T-cell (primary cell): ENCODE results near the gene KLHL34. TPM values are rescaled to one million over a fixed set of nuclear protein-coding genes. Genes with fewer than 3 reads are reported as not detected.

ENCODE experiments used
- ATAC-seq, 4 experiments: fragments of 200-7000 bp in 3 of 4; fragments of 150-1000 bp in 1 of 4; cut with Tn5 transposase; replicated peaks in 1 of 4; 1 replicate in 3 of 4; 2 replicates in 1 of 4; pipeline ENCODE4 v1.10.0; 2021; ENCODE audit warnings: moderate library complexity in 3 of 4, mild to moderate bottlenecking in 2 of 4, moderate number of reproducible peaks in 1 of 4
- CTCF ChIA-PET, 2 donors: fragments of 300-600 bp; sonication (Branson Sonifier 250); formaldehyde crosslinking; loops; one replicate each; lab custom pipeline; 2022; ENCODE audit warnings: antibody characterized with exemption in 2 of 2; lab: Charles Lee
- POLR2A ChIA-PET, 2 donors: fragments of 300-600 bp; sonication (Branson Sonifier 250); formaldehyde crosslinking; loops; one replicate each; lab custom pipeline; 2022; ENCODE audit warnings: antibody characterized with exemption in 2 of 2; lab: Charles Lee
- DNase-seq, 35 experiments: peaks; one replicate each; pipeline versions ENCODE4 v3.0.0 to v3.0.0-alpha.2; 2013 to 2023
- H3K27ac ChIP-seq: one replicate; pipeline ENCODE4 v1.5.1; 2013; ENCODE audit warnings: low read length
- H3K27me3 ChIP-seq, 2 experiments: replicated peaks in 1 of 2; 1 replicate in 1 of 2; 2 replicates in 1 of 2; pipeline versions ENCODE4 v1.6.1 to v1.7.0; 2013; ENCODE audit warnings: low read length in 1 of 2, mixed read lengths in 1 of 2; ENCODE audit not compliant: control insufficient read depth in 2 of 2, insufficient read depth in 2 of 2; ENCODE audit errors: extremely low read depth in 1 of 2
- H3K36me3 ChIP-seq, 2 donors: 1 replicate in 1 of 2; 2 replicates in 1 of 2; pipeline versions ENCODE4 v1.6.1 to v1.7.0; 2013; ENCODE audit warnings: low read length in 1 of 2; ENCODE audit not compliant: control insufficient read depth in 2 of 2, insufficient read depth in 1 of 2; ENCODE audit errors: extremely low read depth in 1 of 2
- H3K4me1 ChIP-seq, 2 experiments: 1 replicate in 1 of 2; 2 replicates in 1 of 2; pipeline versions ENCODE4 v1.6.1 to v1.7.0; 2013; ENCODE audit warnings: low read length in 2 of 2, mixed read lengths in 1 of 2; ENCODE audit not compliant: insufficient read depth in 2 of 2, control insufficient read depth in 1 of 2; ENCODE audit errors: extremely low read depth in 1 of 2
- H3K4me3 ChIP-seq, 2 donors: 1 replicate in 1 of 2; 2 replicates in 1 of 2; pipeline versions ENCODE4 v1.5.1 to v1.7.0; 2013; ENCODE audit warnings: mild to moderate bottlenecking in 2 of 2, low read length in 1 of 2, moderate library complexity in 1 of 2; ENCODE audit not compliant: control insufficient read depth in 1 of 2; ENCODE audit errors: extremely low read depth in 1 of 2
- H3K9me3 ChIP-seq: 2 replicates; pipeline ENCODE4 v1.7.0; 2013
- H3K27ac Mint-ChIP-seq, 2 donors: one replicate each; pipeline ENCODE4 v1.8.0; 2020 to 2021; ENCODE audit warnings: mild to moderate bottlenecking in 2 of 2, mixed read lengths in 2 of 2
- H3K27me3 Mint-ChIP-seq, 2 donors: one replicate each; pipeline ENCODE4 v1.8.0; 2021 to 2022; ENCODE audit warnings: mixed read lengths in 2 of 2
- H3K36me3 Mint-ChIP-seq: one replicate; pipeline ENCODE4 v1.8.0; 2021; ENCODE audit warnings: mixed read lengths
- H3K4me1 Mint-ChIP-seq, 3 donors: one replicate each; pipeline ENCODE4 v1.8.0; 2020 to 2022; ENCODE audit warnings: mixed read lengths in 3 of 3, mild to moderate bottlenecking in 1 of 3
- H3K4me3 Mint-ChIP-seq, 3 donors: one replicate each; pipeline ENCODE4 v1.8.0; 2020 to 2022; ENCODE audit warnings: mild to moderate bottlenecking in 3 of 3, mixed read lengths in 3 of 3, moderate library complexity in 3 of 3
- H3K9me3 Mint-ChIP-seq, 3 donors: one replicate each; pipeline ENCODE4 v1.8.0; 2020 to 2022; ENCODE audit warnings: mixed read lengths in 3 of 3
- WGBS: methylation state at CpG from one replicate; pipeline ENCODE4 v1.1.5; 2013; ENCODE audit warnings: missing lambda C conversion rate; ENCODE audit not compliant: insufficient coverage; 5-methylcytosine and 5-hydroxymethylcytosine counted together
- total RNA-seq, 35 experiments: library from RNA in 6 of 35; stranded (reverse) in 6 of 35; fragments of 120-200 nt in 1 of 35; gene quantifications; one replicate each; pipeline versions ENCODE4 v1.2.1 to v1.2.4 and lab custom pipeline; 2013 to 2026

KLHL34 gene
- total RNA-seq, 5 donors from 2014 or later (not counting 1 experiment from before 2014, with no cell fraction given): 0.68 to 2.7 (median 2.6) TPM

DNA sequence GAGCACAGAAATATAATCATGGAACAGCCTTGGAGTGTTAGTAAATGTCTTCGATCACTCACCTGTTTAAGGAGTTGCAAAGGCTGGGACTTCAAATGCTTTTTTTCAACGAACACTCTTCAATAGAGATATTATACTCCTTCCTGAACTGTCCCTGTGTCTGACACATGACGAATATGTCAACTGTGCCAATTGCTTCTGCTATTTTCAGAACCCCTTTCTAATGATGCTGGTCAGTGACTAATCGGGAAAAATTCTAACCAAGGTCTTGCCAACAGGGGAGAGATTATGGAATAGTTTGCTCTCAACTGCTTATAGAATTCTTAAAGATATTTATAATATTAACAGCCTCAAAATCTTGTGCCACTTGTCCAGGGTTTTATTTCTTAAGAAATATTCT, 8.5 kb upstream of the KLHL34 start:
- H3K4me3 ChIP-seq: no peak overlapping the region
- no peak overlapping the region for H3K27ac ChIP-seq
- H3K9me3 ChIP-seq: no peaks in the 10 kb centered on the region
- ATAC-seq: no peak
- Mint-ChIP-seq H3K27me3 (peaks cover 2 to 14% of the 10 kb centered on the region in 2 donors), H3K4me1 (no peaks in the 10 kb centered on the region), H3K4me3 (no peak overlapping the region), H3K36me3 (no peaks in the 10 kb centered on the region), H3K9me3 (no peaks in the 10 kb centered on the region), H3K27ac (no peak overlapping the region)
- no CpG with 5 or more reads among the region's 4 CpGs for WGBS
- no peak for DNase-seq
- H3K27me3 ChIP-seq: no peaks in the 10 kb centered on the region
- no peaks in the 10 kb centered on the region for H3K4me1 ChIP-seq
- POLR2A ChIA-PET: no interaction called here
- CTCF ChIA-PET: no interaction called here
- H3K36me3 ChIP-seq: no peaks in the 10 kb centered on the region

DNA sequence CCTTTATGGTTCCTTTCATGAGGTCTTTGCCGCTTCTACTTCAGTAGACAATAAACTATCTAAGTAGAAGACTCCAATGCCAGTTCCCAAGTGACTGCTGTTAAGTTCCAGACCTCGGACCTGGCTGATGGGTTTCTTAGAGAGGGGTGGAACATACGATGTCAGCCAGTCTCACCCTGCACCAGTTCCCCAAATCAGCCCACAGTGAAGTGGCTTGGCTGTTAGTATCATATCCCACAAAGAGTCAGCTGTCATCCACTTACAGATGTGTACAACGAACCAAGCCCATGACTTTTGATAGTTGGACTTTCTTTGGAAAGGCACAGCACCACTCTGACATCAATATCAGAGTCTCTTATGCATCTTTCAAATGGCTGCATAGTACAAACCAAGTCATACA, 8.1 kb upstream of the KLHL34 start:
- Mint-ChIP-seq H3K9me3 (no peaks in the 10 kb centered on the region), H3K27me3 (peaks cover 3 to 15% of the 10 kb centered on the region in 2 donors), H3K27ac (no peak overlapping the region), H3K4me1 (no peaks in the 10 kb centered on the region), H3K36me3 (no peaks in the 10 kb centered on the region), H3K4me3 (no peak overlapping the region)
- CTCF ChIA-PET: no interaction called here
- no peaks in the 10 kb centered on the region for H3K27me3 ChIP-seq
- H3K4me1 ChIP-seq: no peaks in the 10 kb centered on the region
- H3K27ac ChIP-seq: no peak overlapping the region
- H3K9me3 ChIP-seq: no peaks in the 10 kb centered on the region
- H3K36me3 ChIP-seq: no peaks in the 10 kb centered on the region
- ATAC-seq (no peak), DNase-seq (no peak)
- whole genome bisulfite sequencing: no CpG with 5 or more reads among the region's 4 CpGs
- no peak overlapping the region for H3K4me3 ChIP-seq
- POLR2A ChIA-PET: no interaction called here

DNA sequence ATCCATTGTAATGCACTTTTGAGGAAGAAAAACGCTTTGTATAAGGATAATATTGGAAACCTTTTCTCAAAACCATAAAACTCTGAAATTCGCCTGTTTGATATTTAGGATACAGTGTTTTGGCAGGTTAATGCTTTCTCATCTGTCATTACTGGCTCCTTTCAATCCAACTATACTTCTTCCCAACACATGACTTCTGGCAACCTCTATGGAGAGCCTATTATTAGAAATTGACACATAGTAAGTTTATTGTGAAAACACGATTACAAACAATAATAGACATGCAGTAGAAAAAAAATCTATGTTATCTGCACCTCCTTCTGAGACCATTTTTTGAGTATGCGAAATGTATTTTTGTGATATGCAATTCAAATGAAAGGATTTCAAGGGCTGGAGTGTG, 4.6 kb upstream of the KLHL34 start:
- peaks cover 0 to 10% of the 10 kb centered on the region in 2 experiments for H3K4me1 ChIP-seq
- ChIA-PET CTCF (no interaction called here), POLR2A (no interaction called here)
- no peaks in the 10 kb centered on the region for H3K36me3 Mint-ChIP-seq
- 100% methylated on average over 1 of the region's 4 CpGs for WGBS
- H3K27ac ChIP-seq: no peak overlapping the region
- H3K27me3 Mint-ChIP-seq: peaks cover 5 to 12% of the 10 kb centered on the region in 2 donors
- H3K9me3 ChIP-seq: no peaks in the 10 kb centered on the region
- no peak overlapping the region for H3K4me3 Mint-ChIP-seq
- peaks cover 0 to 5% (median 5%) of the 10 kb centered on the region in 3 donors for H3K4me1 Mint-ChIP-seq
- no peaks in the 10 kb centered on the region for H3K9me3 Mint-ChIP-seq
- no peak overlapping the region for H3K4me3 ChIP-seq
- no peak overlapping the region for H3K27ac Mint-ChIP-seq
- ATAC-seq: no peak
- H3K36me3 ChIP-seq: no peaks in the 10 kb centered on the region
- DNase-seq: no peak
- peaks cover 0 to 10% of the 10 kb centered on the region in 2 experiments for H3K27me3 ChIP-seq

DNA sequence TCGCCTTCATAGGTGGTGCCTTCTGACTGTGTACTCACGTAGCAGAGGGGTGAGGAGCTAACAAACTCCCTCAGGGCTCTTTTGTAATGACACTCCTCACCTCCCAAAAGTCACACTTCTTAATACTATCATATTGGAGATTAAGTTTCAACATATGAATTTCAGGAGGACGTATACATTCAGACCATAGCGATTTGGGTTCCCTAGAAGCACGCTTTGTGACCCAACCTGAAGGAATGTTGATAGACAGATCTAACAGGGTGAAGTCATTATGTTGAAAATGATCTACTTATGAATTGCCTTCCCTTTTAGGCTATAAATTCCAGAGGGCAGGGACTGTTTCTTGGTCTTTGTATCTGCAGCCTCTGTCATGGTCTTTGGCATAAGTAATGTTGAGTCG, 3.2 kb upstream of the KLHL34 start:
- ATAC-seq: no peak
- no peak overlapping the region for H3K4me3 ChIP-seq
- H3K27ac ChIP-seq: no peak overlapping the region
- Mint-ChIP-seq H3K27ac (no peak overlapping the region), H3K9me3 (no peaks in the 10 kb centered on the region), H3K27me3 (peaks cover 5 to 12% of the 10 kb centered on the region in 2 donors), H3K4me3 (no peak overlapping the region), H3K4me1 (peaks cover 5 to 8% (median 7%) of the 10 kb centered on the region in 3 donors), H3K36me3 (no peaks in the 10 kb centered on the region)
- WGBS: no CpG with 5 or more reads among the region's 6 CpGs
- H3K4me1 ChIP-seq: peaks cover 0 to 22% of the 10 kb centered on the region in 2 experiments
- CTCF ChIA-PET: no interaction called here
- no peaks in the 10 kb centered on the region for H3K36me3 ChIP-seq
- peaks cover 0 to 13% of the 10 kb centered on the region in 2 experiments for H3K27me3 ChIP-seq
- H3K9me3 ChIP-seq: no peaks in the 10 kb centered on the region
- POLR2A ChIA-PET: interaction anchor here in 1 of 2 donors (0.5 to 0.8 kb wide), 2 partner anchors 136 to 282 kb away, joined by 3 to 4 read pairs; no protein-coding TSS in a partner anchor
- DNase-seq: no peak

DNA sequence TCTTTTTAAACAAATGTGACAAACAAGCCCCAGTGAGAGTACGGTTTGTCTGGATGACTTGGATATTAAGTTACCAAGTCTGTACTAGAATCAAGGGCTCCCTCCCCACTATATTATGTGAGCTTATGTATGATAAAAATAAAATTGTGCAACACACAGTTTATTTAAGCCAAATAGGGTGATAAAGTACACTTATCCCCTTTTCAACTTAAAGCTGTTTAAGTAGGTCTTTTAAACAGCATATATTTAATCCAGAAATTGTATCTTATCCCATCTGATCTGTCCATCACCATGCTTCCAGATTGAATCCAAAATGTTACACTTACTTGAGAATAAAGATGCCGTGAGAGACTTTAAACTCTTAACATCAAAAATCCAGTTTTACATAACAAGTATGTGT, 2.0 kb upstream of the KLHL34 start:
- H3K27me3 Mint-ChIP-seq: peaks cover 5 to 8% of the 10 kb centered on the region in 2 donors
- H3K27ac Mint-ChIP-seq: no peak overlapping the region
- Histone ChIP-seq H3K36me3 (no peaks in the 10 kb centered on the region), H3K27me3 (peaks cover 0 to 13% of the 10 kb centered on the region in 2 experiments), H3K4me3 (no peak overlapping the region), H3K9me3 (no peaks in the 10 kb centered on the region), H3K27ac (no peak overlapping the region), H3K4me1 (peaks cover 0 to 22% of the 10 kb centered on the region in 2 experiments)
- DNase-seq (no peak), ATAC-seq (no peak)
- POLR2A ChIA-PET: no interaction called here
- H3K4me1 Mint-ChIP-seq: peaks cover 5 to 14% (median 9%) of the 10 kb centered on the region in 3 donors
- 100% methylated on average over 1 of the region's 2 CpGs for WGBS
- H3K9me3 Mint-ChIP-seq: no peaks in the 10 kb centered on the region
- H3K4me3 Mint-ChIP-seq: no peak overlapping the region
- H3K36me3 Mint-ChIP-seq: no peaks in the 10 kb centered on the region
- CTCF ChIA-PET: no interaction called here

DNA sequence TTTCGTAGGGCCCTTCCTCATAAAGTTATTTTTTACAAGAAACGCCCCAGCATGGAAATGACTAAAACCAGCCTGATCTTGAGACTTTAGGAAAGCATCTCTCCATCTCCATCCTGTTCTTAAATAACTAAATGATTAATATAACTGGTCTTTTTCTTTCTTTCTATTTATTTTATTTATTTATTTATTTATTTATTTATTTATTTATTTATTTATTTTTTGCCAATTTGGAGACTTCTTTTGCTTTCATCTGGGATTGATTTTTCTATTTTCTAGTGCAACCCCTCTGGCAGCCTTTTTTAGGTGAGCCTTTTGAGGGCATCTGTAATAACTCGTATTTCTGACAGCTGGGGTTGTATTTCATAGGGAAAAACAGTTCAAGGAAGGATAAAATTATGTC, 1.2 kb upstream of the KLHL34 start:
- H3K36me3 Mint-ChIP-seq: no peaks in the 10 kb centered on the region
- Histone ChIP-seq H3K4me3 (no peak overlapping the region), H3K36me3 (no peaks in the 10 kb centered on the region), H3K9me3 (no peaks in the 10 kb centered on the region), H3K4me1 (peaks cover 0 to 22% of the 10 kb centered on the region in 2 experiments), H3K27ac (no peak overlapping the region), H3K27me3 (peaks cover 0 to 13% of the 10 kb centered on the region in 2 experiments)
- peaks cover 5 to 15% (median 9%) of the 10 kb centered on the region in 3 donors for H3K4me1 Mint-ChIP-seq
- ChIA-PET POLR2A (interaction anchor here in 1 of 2 donors (0.5 kb wide), 1 partner anchor 10 kb away, joined by 6 read pairs; no protein-coding TSS in a partner anchor), CTCF (no interaction called here)
- peak overlapping the region; percentile 68 to 75 (median 73) for H3K4me3 Mint-ChIP-seq
- no peak for DNase-seq
- H3K27me3 Mint-ChIP-seq: peaks cover 5 to 8% of the 10 kb centered on the region in 2 donors
- WGBS: no CpG with 5 or more reads among the region's 3 CpGs
- peak overlapping the region in 1 of 2 donors; percentile 19 for H3K27ac Mint-ChIP-seq
- ATAC-seq: no peak
- H3K9me3 Mint-ChIP-seq: no peaks in the 10 kb centered on the region
